ENCODE results near the gene CAPN5. TPM values are rescaled to one million over a fixed set of nuclear protein-coding genes. Genes with fewer than 3 reads are reported as not detected.

CAPN5 gene
- total and polyA plus RNA-seq, 2 of the 13 experiments (the other 11 are each of a cell fraction or from before 2014, with no cell fraction given) = 0.27 to 1.2 TPM

GRCh38 chr11:77127920-77128691, 61.3 kb downstream of the CAPN5 start, which contains the start of gene MYO7A (continued):
- TF ChIP-seq TAF1 (CRISPR knock-in tag; IDR thresholded peaks at IDR 0.05) (peak; percentile 62; the same call in 1 of the 2 replicates), ZNF572 (CRISPR knock-in tag; IDR thresholded peaks at IDR 0.05) (0 out of 2 replicates have a peak, but pooled peaks have one; percentile 25), MYC (CRISPR knock-in tag; IDR thresholded peaks at IDR 0.05; ENCODE audit: borderline replicate concordance) (peak; percentile 12; the same call in 1 of the 2 replicates), RBFOX2 (IDR thresholded peaks at IDR 0.05; ENCODE audit: low read depth, low read length) (0 out of 2 replicates have a peak, but pooled peaks have one; percentile 30), ZNF879 (CRISPR knock-in tag; IDR thresholded peaks at IDR 0.05) (no peak), DBP (CRISPR knock-in tag; IDR thresholded peaks at IDR 0.05; ENCODE audit: not compliant biosample characterization) (no peak), ZNF460 (CRISPR knock-in tag; IDR thresholded peaks at IDR 0.05; ENCODE audit: borderline replicate concordance) (no peak), THAP9 (CRISPR knock-in tag; IDR thresholded peaks at IDR 0.05; ENCODE audit: borderline replicate concordance) (peak; percentile 16; the same call in 1 of the 2 replicates), ZFP90 (CRISPR knock-in tag; IDR thresholded peaks at IDR 0.05; ENCODE audit: borderline replicate concordance) (0 out of 2 replicates have a peak, but pooled peaks have one; percentile 28), ZNF816 (CRISPR knock-in tag; IDR thresholded peaks at IDR 0.05; ENCODE audit: borderline replicate concordance) (no peak), RFXANK (CRISPR knock-in tag; IDR thresholded peaks at IDR 0.05) (no peak), NCOA2 (CRISPR knock-in tag; IDR thresholded peaks at IDR 0.05) (0 out of 2 replicates have a peak, but pooled peaks have one; percentile 35), ATAD3A (CRISPR knock-in tag; IDR thresholded peaks at IDR 0.05) (no peak), TEAD3 (CRISPR knock-in tag; optimal IDR thresholded peaks at IDR 0.05; ENCODE audit: borderline replicate concordance) (no peak), ZNF496 (CRISPR knock-in tag; IDR thresholded peaks at IDR 0.05; ENCODE audit: insufficient replicate concordance) (no peak), ZNF740 (CRISPR knock-in tag; IDR thresholded peaks at IDR 0.05) (no peak), ZNF772 (CRISPR knock-in tag; IDR thresholded peaks at IDR 0.05) (peak; percentile 90)
- TF ChIP-seq, protein P1, sequence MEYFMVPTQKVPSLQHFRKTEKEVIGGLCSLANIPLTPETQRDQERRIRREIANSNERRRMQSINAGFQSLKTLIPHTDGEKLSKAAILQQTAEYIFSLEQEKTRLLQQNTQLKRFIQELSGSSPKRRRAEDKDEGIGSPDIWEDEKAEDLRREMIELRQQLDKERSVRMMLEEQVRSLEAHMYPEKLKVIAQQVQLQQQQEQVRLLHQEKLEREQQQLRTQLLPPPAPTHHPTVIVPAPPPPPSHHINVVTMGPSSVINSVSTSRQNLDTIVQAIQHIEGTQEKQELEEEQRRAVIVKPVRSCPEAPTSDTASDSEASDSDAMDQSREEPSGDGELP (IDR thresholded peaks at IDR 0.05; ENCODE audit: borderline replicate concordance, low read depth) = peak; percentile 82; the same call in 1 of the 2 replicates
- TF ChIP-seq, protein P2, sequence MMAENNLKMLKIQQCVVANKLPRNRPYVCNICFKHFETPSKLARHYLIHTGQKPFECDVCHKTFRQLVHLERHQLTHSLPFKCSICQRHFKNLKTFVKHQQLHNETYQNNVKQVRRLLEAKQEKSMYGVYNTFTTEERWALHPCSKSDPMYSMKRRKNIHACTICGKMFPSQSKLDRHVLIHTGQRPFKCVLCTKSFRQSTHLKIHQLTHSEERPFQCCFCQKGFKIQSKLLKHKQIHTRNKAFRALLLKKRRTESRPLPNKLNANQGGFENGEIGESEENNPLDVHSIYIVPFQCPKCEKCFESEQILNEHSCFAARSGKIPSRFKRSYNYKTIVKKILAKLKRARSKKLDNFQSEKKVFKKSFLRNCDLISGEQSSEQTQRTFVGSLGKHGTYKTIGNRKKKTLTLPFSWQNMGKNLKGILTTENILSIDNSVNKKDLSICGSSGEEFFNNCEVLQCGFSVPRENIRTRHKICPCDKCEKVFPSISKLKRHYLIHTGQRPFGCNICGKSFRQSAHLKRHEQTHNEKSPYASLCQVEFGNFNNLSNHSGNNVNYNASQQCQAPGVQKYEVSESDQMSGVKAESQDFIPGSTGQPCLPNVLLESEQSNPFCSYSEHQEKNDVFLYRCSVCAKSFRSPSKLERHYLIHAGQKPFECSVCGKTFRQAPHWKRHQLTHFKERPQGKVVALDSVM (CRISPR knock-in tag; IDR thresholded peaks at IDR 0.05) = no peak; the same call in 1 of the 2 replicates
- TF ChIP-seq, protein P3, sequence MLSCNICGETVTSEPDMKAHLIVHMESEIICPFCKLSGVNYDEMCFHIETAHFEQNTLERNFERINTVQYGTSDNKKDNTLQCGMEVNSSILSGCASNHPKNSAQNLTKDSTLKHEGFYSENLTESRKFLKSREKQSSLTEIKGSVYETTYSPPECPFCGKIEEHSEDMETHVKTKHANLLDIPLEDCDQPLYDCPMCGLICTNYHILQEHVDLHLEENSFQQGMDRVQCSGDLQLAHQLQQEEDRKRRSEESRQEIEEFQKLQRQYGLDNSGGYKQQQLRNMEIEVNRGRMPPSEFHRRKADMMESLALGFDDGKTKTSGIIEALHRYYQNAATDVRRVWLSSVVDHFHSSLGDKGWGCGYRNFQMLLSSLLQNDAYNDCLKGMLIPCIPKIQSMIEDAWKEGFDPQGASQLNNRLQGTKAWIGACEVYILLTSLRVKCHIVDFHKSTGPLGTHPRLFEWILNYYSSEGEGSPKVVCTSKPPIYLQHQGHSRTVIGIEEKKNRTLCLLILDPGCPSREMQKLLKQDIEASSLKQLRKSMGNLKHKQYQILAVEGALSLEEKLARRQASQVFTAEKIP (CRISPR knock-in tag; IDR thresholded peaks at IDR 0.05; ENCODE audit: borderline replicate concordance) = no peak

All from HepG2 (cell line).